Naive thymus-derived CD8-positive, alpha-beta T cell (primary cell): ENCODE measurements around the gene RETREG2. TPM values are rescaled to one million over a fixed set of nuclear protein-coding genes. Genes with fewer than 3 reads are reported as not detected.

ENCODE experiments used
- ATAC-seq, 2 donors: fragments of 150-1000 bp; cut with Tn5 transposase in 1 of 2; sonication (Bioruptor Pico), chemical (Tn5 transposase) in 1 of 2; 1 replicate in 1 of 2; 2 replicates in 1 of 2; pipeline ENCODE4 v1.10.0; 2021; ENCODE audit warnings: mild to moderate bottlenecking in 2 of 2, moderate library complexity in 2 of 2
- POLR2A ChIA-PET: fragments of 350-600 bp; sonication (Branson Sonifier 250); formaldehyde crosslinking; loops from one replicate; lab custom pipeline; 2021; ENCODE audit warnings: antibody characterized with exemption; lab: Charles Lee
- DNase-seq, 10 donors: peaks; one replicate each; pipeline versions ENCODE4 v3.0.0 to v3.0.0-alpha.2; 2020 to 2022
- H3K27ac Mint-ChIP-seq, 10 donors: one replicate each; pipeline ENCODE4 v1.8.0; 2020 to 2022; ENCODE audit warnings: mild to moderate bottlenecking in 10 of 10, mixed read lengths in 10 of 10, moderate library complexity in 4 of 10, inconsistent platforms in 1 of 10
- H3K27me3 Mint-ChIP-seq, 5 donors: one replicate each; pipeline ENCODE4 v1.8.0; 2021 to 2022; ENCODE audit warnings: mixed read lengths in 5 of 5
- H3K36me3 Mint-ChIP-seq, 3 donors: one replicate each; pipeline ENCODE4 v1.8.0; 2020 to 2022; ENCODE audit warnings: mixed read lengths in 3 of 3, mild to moderate bottlenecking in 2 of 3, inconsistent platforms in 1 of 3
- H3K4me1 Mint-ChIP-seq, 4 donors: one replicate each; pipeline ENCODE4 v1.8.0; 2021 to 2022; ENCODE audit warnings: mixed read lengths in 4 of 4
- H3K4me3 Mint-ChIP-seq, 10 donors: one replicate each; pipeline ENCODE4 v1.8.0; 2020 to 2022; ENCODE audit warnings: mild to moderate bottlenecking in 10 of 10, mixed read lengths in 10 of 10, moderate library complexity in 6 of 10, inconsistent platforms in 1 of 10
- H3K9me3 Mint-ChIP-seq, 9 donors: one replicate each; pipeline ENCODE4 v1.8.0; 2020 to 2022; ENCODE audit warnings: mixed read lengths in 9 of 9, mild to moderate bottlenecking in 3 of 9, inconsistent platforms in 1 of 9, moderate library complexity in 1 of 9
- polyA plus RNA-seq, 3 donors: library from polyadenylated mRNA; unstranded; fragments of 300-500 nt; fragmentation: Illumina TruSeq; gene quantifications; one replicate each; pipeline ENCODE4 v1.2.3, GENCODE V29; 2021
- total RNA-seq, 8 experiments: library from RNA in 2 of 8; stranded (reverse) in 2 of 8; gene quantifications; one replicate each; pipeline ENCODE4 v1.2.3 and lab custom pipeline; 2021 to 2026

RETREG2 gene
- total and polyA plus RNA-seq, 5 experiments from 2014 or later = 52.0 to 113 (median 64.3) TPM

DNA sequence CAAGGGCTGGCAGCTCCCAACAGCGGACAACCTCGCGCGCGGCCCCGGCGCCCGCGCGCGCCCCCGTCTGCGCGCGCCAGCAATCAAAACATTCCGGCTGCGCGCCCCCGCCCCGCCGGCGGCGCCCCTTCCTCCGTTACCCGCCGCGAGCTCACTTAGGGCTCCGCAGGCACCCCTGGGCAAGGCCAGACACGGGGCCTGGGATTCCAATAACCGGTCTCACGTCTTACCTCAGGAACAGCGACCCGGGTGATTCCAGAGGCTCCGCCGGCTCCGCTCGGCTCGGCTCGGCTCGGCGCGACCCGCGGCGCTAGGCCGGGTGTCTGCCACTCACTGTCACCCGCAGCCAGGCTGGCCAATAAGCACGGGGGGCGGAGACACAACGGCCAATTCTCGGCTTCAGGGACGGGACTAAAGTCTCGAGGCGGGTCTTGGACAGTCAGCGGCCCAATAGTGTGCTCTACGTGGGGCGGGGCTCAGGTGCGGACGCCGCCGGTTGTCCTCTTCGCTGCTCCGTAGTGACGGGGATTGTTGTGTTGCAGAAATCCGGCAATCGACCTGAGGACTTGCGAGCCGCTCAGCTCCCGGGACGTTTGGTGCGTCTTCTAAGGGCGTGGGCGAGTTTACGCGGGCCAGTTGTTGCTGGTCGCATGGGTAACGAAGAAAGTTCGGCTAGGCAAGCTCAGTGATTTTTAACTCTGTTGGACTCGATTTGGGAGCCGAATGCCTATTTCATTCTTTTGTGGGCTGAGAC lies 51.4 kb downstream of the RETREG2 start, which contains the start of the genes ANKZF1 and ATG9A:
TSS of gene ANKZF1 (plus strand) at position 502 of the 754 bp plus-strand sequence. CDS start 452 bp downstream, outside the sequence.
TSS of gene ATG9A (minus strand) at position 332 of the 754 bp plus-strand sequence. CDS start 1,612 bp downstream, outside the sequence.
- H3K27ac Mint-ChIP-seq = peak within 1 kb of the TSS; percentile 96 to 100 (median 98)
- H3K9me3 Mint-ChIP-seq = no peaks in the 10 kb centered on the region
- H3K27me3 Mint-ChIP-seq = no peaks in the 10 kb centered on the region
- H3K4me1 Mint-ChIP-seq = peaks cover 29 to 78% (median 63%) of the 10 kb centered on the region in 4 donors
- peaks cover 4 to 60% (median 25%) of the 10 kb centered on the region in 3 donors for H3K36me3 Mint-ChIP-seq
- ATAC-seq = peak; percentile 95 to 96
- POLR2A ChIA-PET = interaction anchor here (0.6 to 20.8 kb wide), 25 partner anchors 9 to 1000 kb away, joined by 3 to 591 read pairs (median 4); partner anchors contain the start of genes ABCB6, CNPPD1, DNAJB2 and DNPEP
- H3K4me3 Mint-ChIP-seq = peak within 1 kb of the TSS; percentile 97 to 99 (median 99)
- peak; percentile 90 to 99 (median 98) for DNase-seq

DNA sequence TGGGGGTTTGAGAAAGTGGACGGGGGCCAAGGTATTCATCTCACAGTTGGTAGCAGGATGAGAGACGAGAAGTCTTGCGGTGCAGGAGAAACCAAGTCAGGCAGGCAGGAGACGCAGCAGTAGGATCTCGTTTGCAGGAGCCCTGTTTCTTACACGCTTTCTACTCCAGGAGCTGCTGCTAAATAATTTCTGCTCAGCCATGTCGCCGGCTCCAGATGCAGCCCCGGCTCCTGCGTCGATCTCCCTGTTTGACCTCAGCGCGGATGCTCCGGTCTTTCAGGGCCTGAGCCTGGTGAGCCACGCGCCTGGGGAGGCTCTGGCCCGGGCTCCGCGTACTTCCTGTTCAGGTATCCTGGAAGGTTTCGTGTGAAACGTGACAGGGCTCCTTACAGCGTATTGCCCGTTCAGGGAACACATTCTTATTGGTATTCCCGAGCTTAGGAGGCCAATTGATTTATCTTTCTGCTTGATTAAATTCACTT lies 52.0 kb downstream of the RETREG2 start:
- peaks cover 0 to 60% (median 23%) of the 10 kb centered on the region in 3 donors for H3K36me3 Mint-ChIP-seq
- H3K4me3 Mint-ChIP-seq = peak overlapping the region; percentile 97 to 99 (median 99)
- DNase-seq = peak in 3 of 10 donors; percentile 34 to 36 (median 36)
- peaks cover 29 to 75% (median 61%) of the 10 kb centered on the region in 4 donors for H3K4me1 Mint-ChIP-seq
- H3K27me3 Mint-ChIP-seq = no peaks in the 10 kb centered on the region
- no peaks in the 10 kb centered on the region for H3K9me3 Mint-ChIP-seq
- peak overlapping the region; percentile 96 to 100 (median 98) for H3K27ac Mint-ChIP-seq
- POLR2A ChIA-PET = interaction anchor here (0.8 to 20.8 kb wide), 23 partner anchors 9 to 1000 kb away, joined by 3 to 591 read pairs (median 4); partner anchors contain the start of genes ABCB6, CNPPD1, DNAJB2 and DNPEP
- ATAC-seq = peak; percentile 9 to 14

DNA sequence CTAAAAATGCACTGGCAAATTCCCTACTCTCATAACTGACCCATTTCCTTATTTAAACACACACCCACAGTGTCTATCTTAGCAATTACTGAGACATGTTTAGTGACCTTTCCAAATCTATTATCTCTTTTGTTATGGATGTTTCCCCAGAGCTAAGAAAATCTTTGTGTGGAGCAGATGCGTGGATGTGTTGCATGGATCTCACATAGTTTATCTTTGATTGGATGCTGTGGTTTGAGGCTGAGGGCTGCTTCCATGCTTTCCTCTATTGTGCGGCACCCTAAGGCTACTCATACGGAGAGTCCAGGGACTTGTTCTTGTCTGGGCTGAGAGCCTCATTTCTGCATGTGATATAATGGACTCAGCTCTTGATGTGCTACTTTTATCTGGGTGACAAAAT lies 56.3 kb downstream of the RETREG2 start:
- Mint-ChIP-seq H3K27me3 (no peaks in the 10 kb centered on the region), H3K4me3 (peak overlapping the region in 1 of 10 donors; percentile 26), H3K27ac (peak overlapping the region in 2 of 10 donors; percentile 37 to 44), H3K36me3 (peaks cover 0 to 72% (median 31%) of the 10 kb centered on the region in 3 donors), H3K9me3 (no peaks in the 10 kb centered on the region), H3K4me1 (peaks cover 21 to 47% (median 35%) of the 10 kb centered on the region in 4 donors)
- DNase-seq (no peak), ATAC-seq (no peak)
- POLR2A ChIA-PET = interaction anchor here (0.6 to 20.8 kb wide), 3 partner anchors 15 to 58 kb away, joined by 4 to 591 read pairs (median 6); partner anchors contain the start of genes CNPPD1, GLB1L, STK16 and TUBA4A

Other genes starting within 250 kb of the RETREG2 start
- gene CDK5R2, start 218.6 kb upstream of the RETREG2 start, total RNA-seq = not detected
- gene CDK5R2, start 218.6 kb upstream of the RETREG2 start, polyA plus RNA-seq = not detected
- gene FEV, start 193.1 kb upstream of the RETREG2 start, total RNA-seq = not detected
- not detected for gene FEV, start 193.1 kb upstream of the RETREG2 start, polyA plus RNA-seq
- gene CRYBA2, start 184.9 kb upstream of the RETREG2 start, total RNA-seq = not detected
- not detected for gene CRYBA2, start 184.9 kb upstream of the RETREG2 start, polyA plus RNA-seq
- gene CFAP65, start 136.8 kb upstream of the RETREG2 start, total RNA-seq = not detected
- under 1 TPM in 1 of 3 donors, not detected in 2; 0.23 TPM for gene CFAP65, start 136.8 kb upstream of the RETREG2 start, polyA plus RNA-seq
- gene IHH, start 117.4 kb upstream of the RETREG2 start, total RNA-seq = not detected
- not detected for gene IHH, start 117.4 kb upstream of the RETREG2 start, polyA plus RNA-seq
- 10 to 100 TPM; 17.0 to 20.1 TPM for gene NHEJ1, start 17.5 kb upstream of the RETREG2 start, total RNA-seq
- 10 to 100 TPM; 16.6 to 29.1 (median 23.0) TPM for gene NHEJ1, start 17.5 kb upstream of the RETREG2 start, polyA plus RNA-seq
- 1 to 10 TPM; 2.7 to 3.3 TPM for gene SLC23A3, start 8.2 kb upstream of the RETREG2 start, total RNA-seq
- not detected for gene SLC23A3, start 8.2 kb upstream of the RETREG2 start, polyA plus RNA-seq
- gene CNPPD1, start 1.4 kb upstream of the RETREG2 start, total RNA-seq = 10 to 100 TPM; 59.1 to 64.1 TPM
- 10 to 100 TPM; 45.8 to 59.8 (median 50.4) TPM for gene CNPPD1, start 1.4 kb upstream of the RETREG2 start, polyA plus RNA-seq
- gene ZFAND2B, start 28.5 kb downstream of the RETREG2 start, total RNA-seq = 10 to 100 TPM; 69.6 to 81.9 TPM
- 10 to 100 TPM; 78.1 to 85.1 (median 78.1) TPM for gene ZFAND2B, start 28.5 kb downstream of the RETREG2 start, polyA plus RNA-seq
- 10 to 100 TPM; 12.3 to 12.9 TPM for gene ABCB6, start 40.7 kb downstream of the RETREG2 start, total RNA-seq
- gene ABCB6, start 40.7 kb downstream of the RETREG2 start, polyA plus RNA-seq = 1 to 10 TPM; 1.6 to 4.9 (median 1.8) TPM
- gene ATG9A, start 51.4 kb downstream of the RETREG2 start, total RNA-seq = 10 to 100 TPM; 52.6 to 53.5 TPM
- 10 to 100 TPM; 17.7 to 27.9 (median 20.5) TPM for gene ATG9A, start 51.4 kb downstream of the RETREG2 start, polyA plus RNA-seq
- 100 to 1,000 TPM; 263 to 278 TPM for gene ANKZF1, start 51.5 kb downstream of the RETREG2 start, total RNA-seq
- gene ANKZF1, start 51.5 kb downstream of the RETREG2 start, polyA plus RNA-seq = 10 to 100 TPM; 23.8 to 46.2 (median 25.9) TPM
- gene GLB1L, start 67.2 kb downstream of the RETREG2 start, total RNA-seq = 1 to 10 TPM; 1.8 to 2.7 TPM
- gene GLB1L, start 67.2 kb downstream of the RETREG2 start, polyA plus RNA-seq = 1 to 10 TPM in 2 of 3 donors, under 1 TPM in 1; 0.62 to 1.8 (median 1.7) TPM
- gene STK16, start 67.2 kb downstream of the RETREG2 start, total RNA-seq = 10 to 100 TPM; 22.4 to 22.6 TPM
- 10 to 100 TPM; 21.6 to 25.8 (median 23.7) TPM for gene STK16, start 67.2 kb downstream of the RETREG2 start, polyA plus RNA-seq
- gene TUBA4B, start 75.0 kb downstream of the RETREG2 start, total RNA-seq = not detected
- gene TUBA4B, start 75.0 kb downstream of the RETREG2 start, polyA plus RNA-seq = not detected
- 100 to 1,000 TPM; 143 to 144 TPM for gene TUBA4A, start 75.6 kb downstream of the RETREG2 start, total RNA-seq
- gene TUBA4A, start 75.6 kb downstream of the RETREG2 start, polyA plus RNA-seq = 100 to 1,000 TPM; 107 to 275 (median 122) TPM
- 100 to 1,000 TPM; 102 to 105 TPM for gene DNAJB2, start 101.1 kb downstream of the RETREG2 start, total RNA-seq
- gene DNAJB2, start 101.1 kb downstream of the RETREG2 start, polyA plus RNA-seq = 1 to 10 TPM; 5.0 to 6.6 (median 5.9) TPM
- gene PTPRN, start 131.1 kb downstream of the RETREG2 start, total RNA-seq = not detected
- under 1 TPM in 2 of 3 donors, not detected in 1; 0.27 to 0.31 TPM for gene PTPRN, start 131.1 kb downstream of the RETREG2 start, polyA plus RNA-seq
- gene RESP18, start 154.5 kb downstream of the RETREG2 start, total RNA-seq = not detected
- not detected for gene RESP18, start 154.5 kb downstream of the RETREG2 start, polyA plus RNA-seq
- 10 to 100 TPM; 81.9 to 89.1 TPM for gene DNPEP, start 209.6 kb downstream of the RETREG2 start, total RNA-seq
- gene DNPEP, start 209.6 kb downstream of the RETREG2 start, polyA plus RNA-seq = 10 to 100 TPM; 51.2 to 62.6 (median 53.1) TPM
- gene DES, start 240.1 kb downstream of the RETREG2 start, total RNA-seq = not detected
- not detected for gene DES, start 240.1 kb downstream of the RETREG2 start, polyA plus RNA-seq